Stimulated activated CD8-positive, alpha-beta memory T cell treated with anti-CD3 and anti-CD28 coated beads, Interleukin-4, amount 100 ng/mL, for 1 hour (primary cell): ENCODE measurements around the gene DUOXA1.
"Not testable (repeated sequence)": the region's sequence is repeated elsewhere in the genome, so short reads cannot be mapped to it uniquely, and the experiment has no call there.

ENCODE experiments used
- DNase-seq, 2 donors: peaks; one replicate each; pipeline ENCODE4 v3.0.0-alpha.2; 2020; ENCODE audit warnings: low read depth in 2 of 2, low spot score in 1 of 2

Gene DUOXA1

GRCh38 chr15:45114076-45114750 lies 15.5 kb downstream of the DUOXA1 start, which contains the start of the genes DUOX2 and DUOXA2:
Gene DUOX2 (minus strand): TSS chr15:45114172. CDS start chr15:45113411, 761 bp downstream.
Gene DUOXA2 (plus strand): TSS chr15:45114326. CDS start chr15:45114606, 280 bp downstream.
- no peak for DNase-seq

- no peak for DNase-seq
Observed at GRCh38 chr15:45113380-45113990, 16.2 kb downstream of the DUOXA1 start.

- no peak for DNase-seq
Observed at GRCh38 chr15:45112591-45113379, 16.9 kb downstream of the DUOXA1 start.

- no peak for DNase-seq
Observed at GRCh38 chr15:45112143-45112590, 17.5 kb downstream of the DUOXA1 start.

GRCh38 chr15:45111390-45112142 lies 18.1 kb downstream of the DUOXA1 start:
- DNase-seq, result no peak

- no peak for DNase-seq
Observed at GRCh38 chr15:45110256-45110820, 19.3 kb downstream of the DUOXA1 start.

- no peak for DNase-seq
Observed at GRCh38 chr15:45107941-45108630, 21.6 kb downstream of the DUOXA1 start.

GRCh38 chr15:45106002-45106790 lies 23.5 kb downstream of the DUOXA1 start:
- no peak for DNase-seq

- no peak for DNase-seq
Observed at GRCh38 chr15:45105586-45105985, 24.1 kb downstream of the DUOXA1 start.

- not testable (repeated sequence) for DNase-seq
Observed at GRCh38 chr15:45104170-45104569, 25.5 kb downstream of the DUOXA1 start.

GRCh38 chr15:45102226-45102625 lies 27.5 kb downstream of the DUOXA1 start:
- DNase-seq, result no peak

- DNase-seq, result no peak
Observed at GRCh38 chr15:45101749-45102148, 27.9 kb downstream of the DUOXA1 start.

- no peak for DNase-seq
Observed at GRCh38 chr15:45100884-45101625, 28.6 kb downstream of the DUOXA1 start.

GRCh38 chr15:45099549-45100165 lies 30.0 kb downstream of the DUOXA1 start:
- no peak for DNase-seq

- DNase-seq, result no peak
Observed at GRCh38 chr15:45097466-45097865, 32.2 kb downstream of the DUOXA1 start.

GRCh38 chr15:45095661-45096060 lies 34.0 kb downstream of the DUOXA1 start:
- no peak for DNase-seq

- DNase-seq, result no peak
Observed at GRCh38 chr15:45094358-45094730, 35.3 kb downstream of the DUOXA1 start.

GRCh38 chr15:45093622-45094357 lies 35.9 kb downstream of the DUOXA1 start:
- DNase-seq, result no peak
